Nucleus accumbens (tissue), 56 donors: ENCODE measurements around the gene LAMTOR1.
"Not testable (repeated sequence)": the region's sequence is repeated elsewhere in the genome, so short reads cannot be mapped to it uniquely, and the experiment has no call there.

ENCODE experiments used
- DNase-seq, 56 donors: peaks; one replicate each; lab custom pipeline; 2025; lab: John Stamatoyannopoulos, UW

The LAMTOR1 gene

DNA sequence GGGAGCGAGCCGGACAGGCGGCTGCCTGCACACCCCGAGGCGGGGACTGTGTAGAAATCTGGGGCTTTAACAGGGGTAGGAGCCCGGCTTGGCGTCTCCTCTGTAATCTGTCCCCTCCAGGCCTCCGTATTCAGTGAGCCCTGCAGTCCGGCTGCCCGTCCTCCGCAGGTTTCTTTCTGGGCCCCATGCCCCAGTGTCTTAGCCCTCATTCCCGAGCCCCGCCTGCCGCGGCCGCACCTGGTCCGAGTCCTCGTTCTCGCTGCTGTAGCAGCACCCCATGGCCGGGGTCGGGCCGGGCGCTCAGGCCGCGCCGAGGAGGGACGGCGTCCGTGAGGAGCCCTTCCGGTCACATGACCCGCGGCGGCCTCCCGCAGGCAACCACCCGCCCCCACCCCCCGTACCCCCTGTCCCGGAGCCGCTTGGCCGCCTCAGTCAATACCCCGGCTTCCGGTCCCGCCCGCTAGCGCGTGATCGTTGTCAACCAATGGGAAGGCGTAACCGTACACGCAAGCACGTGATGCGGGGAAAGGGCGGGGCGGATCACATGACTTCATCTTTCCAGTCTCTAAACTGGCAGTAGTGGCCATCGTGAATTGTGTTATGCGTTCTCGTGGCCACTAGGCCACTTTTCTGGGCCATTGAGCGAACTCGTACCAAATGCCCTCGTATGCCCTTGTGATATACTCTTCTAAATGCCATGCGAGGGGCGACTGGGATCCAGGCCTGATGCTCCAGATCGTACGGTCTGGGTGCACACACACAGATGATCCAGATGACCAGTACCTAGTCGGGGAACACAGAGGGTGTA, at the start of gene LAMTOR1:
Gene LAMTOR1, minus strand, starts transcription at position 352 of the 808 bp plus-strand sequence. Its CDS starts 73 bp downstream, at position 279.
- peak; percentile 83 to 99 (median 97) for DNase-seq

DNA sequence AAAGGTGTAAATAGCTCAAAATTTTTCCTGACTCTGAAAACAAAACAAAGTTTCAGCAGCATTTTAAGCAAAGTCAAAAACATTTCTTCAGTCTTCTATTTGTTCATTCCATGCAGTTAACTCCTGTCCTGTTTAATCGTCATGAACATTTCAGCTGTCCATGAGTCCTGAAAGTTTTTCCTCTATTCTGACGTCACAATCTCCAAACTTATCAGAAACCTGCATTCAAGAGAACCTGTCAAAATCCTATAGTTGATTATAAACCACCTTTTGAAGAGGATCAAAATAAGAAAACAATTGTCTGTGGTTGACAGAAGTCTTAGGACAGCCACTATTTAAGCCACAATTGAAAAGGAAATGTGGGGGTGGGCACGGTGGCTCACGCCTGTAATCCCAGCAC, 47.8 kb upstream of the LAMTOR1 start:
- no peak for DNase-seq

DNA sequence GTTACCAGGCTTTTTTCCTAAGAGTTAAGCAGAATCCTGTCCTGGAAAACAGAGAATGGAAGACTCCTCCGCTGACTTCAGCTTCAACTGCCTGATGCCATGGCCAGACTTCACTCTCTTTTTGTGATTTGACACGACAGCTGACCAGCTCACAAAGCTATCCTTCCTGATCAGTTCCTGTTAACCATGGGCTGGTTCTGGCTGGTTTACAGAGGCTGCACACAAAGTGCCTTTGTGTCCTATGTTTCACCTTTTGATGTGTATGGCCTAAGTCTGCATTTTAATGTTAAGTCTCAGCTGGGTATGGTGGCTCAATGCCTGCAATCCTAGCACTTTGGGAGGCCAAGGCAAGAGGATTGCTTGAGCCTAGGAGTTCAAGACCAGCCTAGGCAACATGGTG, 43.5 kb upstream of the LAMTOR1 start:
- DNase-seq = no peak

DNA sequence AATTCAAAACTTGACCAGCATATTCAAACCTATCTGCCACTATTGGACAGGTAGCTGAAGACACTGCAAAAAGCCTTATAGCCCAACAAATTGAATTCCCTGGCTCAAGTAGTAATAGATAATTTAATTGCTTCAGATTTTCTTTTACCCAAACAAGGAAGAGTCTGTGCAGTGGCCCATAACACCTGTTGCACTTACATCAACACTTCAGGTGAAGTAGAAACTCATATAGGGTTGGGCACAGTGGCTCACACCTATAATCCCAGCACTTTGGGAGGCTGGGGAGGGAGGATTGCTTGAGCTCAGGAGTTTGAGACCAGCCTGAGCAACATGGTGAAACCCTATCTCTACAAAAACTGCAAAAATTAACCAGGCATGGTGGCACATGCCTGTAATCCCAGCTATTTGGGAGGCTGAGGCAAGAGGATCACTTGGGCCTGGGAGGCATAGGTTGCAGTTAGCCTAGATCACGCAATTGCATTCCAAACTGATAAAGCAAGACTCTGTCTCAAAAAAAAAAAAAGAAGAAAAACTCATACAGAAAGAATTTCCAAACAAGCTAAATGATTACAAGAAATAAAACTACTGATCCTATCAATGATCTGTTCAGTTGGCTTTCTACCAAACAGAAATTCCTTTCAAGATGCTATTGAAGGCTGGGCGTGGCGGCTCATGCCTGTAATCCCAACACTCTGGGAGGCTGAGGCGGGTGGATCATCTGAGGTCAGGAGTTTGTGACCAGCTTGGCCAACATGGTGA, 41.9 kb upstream of the LAMTOR1 start:
- DNase-seq = no peak

DNA sequence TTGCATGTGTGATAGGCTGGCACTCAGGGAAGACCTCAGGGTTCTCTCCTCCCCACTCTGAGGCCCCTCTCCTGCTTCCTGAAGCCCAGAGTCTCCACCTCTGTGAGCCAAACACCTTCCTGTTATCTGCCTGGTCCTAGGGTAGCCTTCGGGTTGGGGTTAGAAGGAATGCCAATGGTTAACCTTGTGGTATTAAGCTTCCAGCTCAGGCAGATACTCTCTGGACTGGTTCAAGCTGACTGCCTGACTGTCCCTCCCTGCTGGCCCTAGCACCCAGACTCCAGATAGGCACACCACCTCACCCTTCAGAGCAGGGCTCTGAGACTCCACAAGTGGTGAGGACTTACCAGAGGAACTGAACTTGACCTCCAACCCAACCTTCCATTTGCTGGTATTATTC, 39.4 kb upstream of the LAMTOR1 start:
- DNase-seq = not testable (repeated sequence)

DNA sequence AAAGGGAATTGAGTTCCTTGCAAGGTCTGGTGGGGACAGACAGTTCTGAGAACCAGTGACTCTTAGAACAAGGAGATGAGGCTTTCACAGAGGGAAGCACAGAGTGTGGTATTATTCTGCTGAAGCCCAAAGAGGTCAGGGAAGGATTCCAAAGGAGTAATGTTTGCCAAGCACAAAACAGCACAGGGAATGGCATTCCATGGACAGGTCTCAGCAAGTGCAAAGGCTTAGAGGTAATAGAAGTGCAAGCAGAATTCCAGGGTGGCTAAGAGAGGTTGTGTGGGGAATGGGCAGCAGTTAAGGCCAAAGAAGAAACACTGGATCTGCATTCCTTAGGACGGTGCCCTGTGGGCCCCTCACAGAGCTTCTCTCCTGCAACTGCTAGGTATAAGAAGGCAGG, 39.0 kb upstream of the LAMTOR1 start:
- not testable (repeated sequence) for DNase-seq

DNA sequence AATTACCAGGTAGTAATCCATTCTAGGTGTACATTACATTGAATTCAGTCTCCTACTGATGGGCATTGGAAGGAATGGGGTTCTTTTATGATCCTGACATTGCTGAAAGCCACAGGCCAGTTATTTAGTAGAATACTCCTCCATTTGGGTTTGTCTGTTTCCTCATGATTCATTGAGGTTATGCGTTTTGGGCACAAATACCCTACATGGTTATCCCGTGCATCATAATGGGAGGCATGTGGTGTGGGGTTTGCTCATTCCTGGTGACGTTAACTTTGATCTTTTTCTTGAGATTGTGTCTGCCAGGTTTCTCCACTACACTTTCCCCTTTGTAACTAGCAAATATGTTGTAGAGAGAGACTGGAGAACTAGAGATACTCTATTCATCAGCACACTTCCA, 38.0 kb upstream of the LAMTOR1 start:
- no peak for DNase-seq

DNA sequence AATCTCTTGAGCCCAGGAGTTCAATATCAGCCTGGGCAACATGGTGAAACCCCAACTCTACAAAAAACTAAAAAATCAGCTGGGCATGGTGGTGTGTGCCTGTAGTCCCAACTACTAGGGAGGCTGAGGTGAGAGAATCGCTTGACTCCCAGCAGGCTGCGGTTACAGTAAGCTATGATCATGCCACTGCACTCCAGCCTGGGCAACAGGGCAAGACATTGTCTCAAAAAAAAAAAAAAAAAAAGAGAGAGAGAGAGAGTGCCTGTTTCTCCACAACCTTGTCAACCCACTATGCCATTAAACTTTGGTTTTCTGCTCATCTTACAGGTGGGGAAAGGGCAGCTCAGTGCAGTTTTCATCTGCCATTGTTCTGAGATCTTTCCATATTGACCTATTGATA, 37.6 kb upstream of the LAMTOR1 start:
- DNase-seq = no peak

DNA sequence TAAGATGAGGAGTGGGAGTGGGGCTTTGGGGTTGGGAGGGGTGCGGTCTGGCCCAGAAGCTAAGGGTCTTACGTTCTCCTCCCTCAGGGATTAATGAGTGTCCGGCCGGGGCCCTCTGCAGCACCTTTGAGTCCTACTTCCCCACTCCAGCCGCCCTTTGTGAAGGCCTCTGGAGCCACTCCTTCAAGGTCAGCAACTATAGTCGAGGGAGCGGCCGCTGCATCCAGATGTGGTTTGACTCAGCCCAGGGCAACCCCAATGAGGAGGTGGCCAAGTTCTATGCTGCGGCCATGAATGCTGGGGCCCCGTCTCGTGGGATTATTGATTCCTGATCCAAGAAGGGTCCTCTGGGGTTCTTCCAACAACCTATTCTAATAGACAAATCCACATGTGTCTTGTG, 36.4 kb upstream of the LAMTOR1 start:
- DNase-seq = no peak

DNA sequence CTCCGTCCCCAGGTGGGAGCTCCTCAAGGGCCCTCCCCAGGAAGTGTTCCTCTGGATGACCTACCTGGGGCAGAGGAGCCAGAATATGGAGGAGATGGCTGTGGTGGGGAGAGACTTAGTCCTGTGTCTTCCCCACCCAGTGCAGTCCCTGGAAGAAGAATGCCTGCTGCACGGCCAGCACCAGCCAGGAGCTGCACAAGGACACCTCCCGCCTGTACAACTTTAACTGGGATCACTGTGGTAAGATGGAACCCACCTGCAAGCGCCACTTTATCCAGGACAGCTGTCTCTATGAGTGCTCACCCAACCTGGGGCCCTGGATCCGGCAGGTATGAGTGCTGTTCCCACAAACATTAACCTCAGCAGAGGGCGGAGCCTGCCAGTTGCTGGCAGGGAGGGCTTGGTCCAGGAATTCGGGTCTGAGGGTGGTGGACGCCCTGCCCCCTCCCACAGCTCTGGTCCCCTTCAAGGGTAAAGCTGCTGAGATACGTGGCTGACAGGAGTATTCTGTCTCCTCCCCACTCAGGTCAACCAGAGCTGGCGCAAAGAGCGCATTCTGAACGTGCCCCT, 35.8 kb upstream of the LAMTOR1 start:
- no peak for DNase-seq

DNA sequence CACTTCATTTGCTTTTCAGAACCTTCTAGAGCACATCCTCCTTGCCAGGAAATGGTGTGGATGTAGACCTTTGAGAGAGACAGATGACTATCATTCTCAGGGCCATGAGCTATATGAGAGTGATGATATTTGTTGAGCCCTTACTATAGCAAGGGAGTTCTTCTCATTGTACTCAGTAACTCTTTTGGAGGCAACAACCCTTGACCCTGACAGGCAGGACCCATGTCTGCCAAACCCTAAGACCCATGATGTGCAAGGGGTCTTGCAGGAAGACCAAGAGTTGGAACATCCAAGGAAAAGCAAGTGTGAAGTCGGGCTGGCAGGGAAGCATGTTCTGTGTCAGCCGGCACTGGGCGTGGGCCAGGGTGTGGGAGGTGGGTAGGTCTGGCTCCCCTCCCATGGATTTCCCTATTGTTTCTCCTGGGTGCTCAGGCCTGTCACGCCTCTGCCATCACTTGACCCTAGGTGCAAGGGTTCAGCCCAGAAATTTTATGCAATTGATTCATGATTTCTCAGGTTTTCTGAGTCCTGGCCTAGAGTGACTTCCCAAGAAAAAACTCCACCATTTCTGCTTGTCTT, 33.7 kb upstream of the LAMTOR1 start:
- no peak for DNase-seq

DNA sequence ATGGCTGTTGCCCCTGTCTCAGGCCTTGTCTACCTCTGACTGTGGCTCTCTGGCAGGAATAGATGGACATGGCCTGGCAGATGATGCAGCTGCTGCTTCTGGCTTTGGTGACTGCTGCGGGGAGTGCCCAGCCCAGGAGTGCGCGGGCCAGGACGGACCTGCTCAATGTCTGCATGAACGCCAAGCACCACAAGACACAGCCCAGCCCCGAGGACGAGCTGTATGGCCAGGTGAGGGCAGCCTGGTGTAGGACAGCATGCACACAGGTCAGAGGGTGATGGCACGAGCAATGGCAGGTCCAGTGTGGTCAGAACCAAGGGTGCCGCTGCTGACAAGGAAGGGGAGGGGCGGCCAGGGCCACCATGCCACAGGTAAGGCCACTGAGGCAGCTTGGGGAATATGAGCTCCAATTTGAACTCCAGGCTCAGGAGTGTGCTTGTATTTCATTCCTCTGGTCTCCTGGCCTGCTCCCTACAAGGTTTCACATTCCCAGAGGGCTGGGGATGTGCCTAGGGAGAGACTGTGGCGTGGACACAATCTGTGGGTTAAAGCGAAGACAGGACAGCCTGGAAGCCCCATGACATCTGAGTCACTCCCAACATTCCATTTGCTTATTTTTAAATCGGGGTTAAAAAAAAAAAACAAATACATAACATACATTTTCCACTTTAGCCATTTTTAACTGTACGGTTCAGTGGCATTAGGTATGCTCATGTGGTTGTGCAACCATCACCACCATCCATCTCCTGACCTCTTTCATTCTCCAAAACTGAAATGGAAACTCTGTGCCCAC, 33.0 kb upstream of the LAMTOR1 start:
- DNase-seq = no peak

DNA sequence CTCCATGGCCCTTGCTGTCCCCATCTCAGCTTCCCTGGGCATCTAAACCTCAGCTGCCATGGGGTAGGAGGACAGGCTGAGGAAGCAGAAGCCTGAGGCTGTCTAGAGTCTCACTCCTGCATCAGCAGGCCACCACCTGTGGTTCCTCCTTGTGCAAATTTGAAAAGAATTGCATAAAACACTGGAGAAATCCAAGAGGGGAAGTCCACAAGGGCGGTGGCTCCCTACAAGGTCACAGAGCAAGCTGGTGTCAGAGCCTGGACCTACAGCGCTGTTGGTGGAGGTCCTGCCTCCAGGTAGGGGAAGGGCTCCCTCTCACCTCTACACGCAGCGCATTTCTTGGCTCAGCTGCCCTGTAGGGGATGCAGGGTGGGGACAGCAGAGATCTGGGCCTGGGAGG, 32.4 kb upstream of the LAMTOR1 start, which contains the start of gene FOLR3:
Gene FOLR3, plus strand, starts transcription at position 253 of the 400 bp plus-strand sequence. CDS start 228 bp downstream, outside the sequence.
- DNase-seq = not testable (repeated sequence)

DNA sequence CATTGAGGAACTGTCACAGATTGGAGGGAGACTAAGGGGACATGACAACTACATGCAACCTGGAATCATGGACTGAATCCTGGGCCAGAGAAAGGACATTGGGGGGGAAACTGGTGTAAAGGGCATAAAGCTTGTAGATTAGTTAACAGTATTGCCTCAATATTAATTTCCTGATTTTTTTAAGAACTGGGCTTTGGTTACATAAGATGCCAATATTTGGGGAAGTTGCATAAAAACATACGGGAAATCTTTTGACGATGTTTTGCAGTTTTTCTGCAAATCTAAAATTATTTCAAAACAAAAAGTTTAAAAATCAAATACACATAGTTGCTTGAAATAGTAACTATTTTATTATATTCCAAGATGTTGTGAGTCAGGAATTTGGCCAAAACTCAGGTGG, 29.5 kb upstream of the LAMTOR1 start:
- no peak for DNase-seq

DNA sequence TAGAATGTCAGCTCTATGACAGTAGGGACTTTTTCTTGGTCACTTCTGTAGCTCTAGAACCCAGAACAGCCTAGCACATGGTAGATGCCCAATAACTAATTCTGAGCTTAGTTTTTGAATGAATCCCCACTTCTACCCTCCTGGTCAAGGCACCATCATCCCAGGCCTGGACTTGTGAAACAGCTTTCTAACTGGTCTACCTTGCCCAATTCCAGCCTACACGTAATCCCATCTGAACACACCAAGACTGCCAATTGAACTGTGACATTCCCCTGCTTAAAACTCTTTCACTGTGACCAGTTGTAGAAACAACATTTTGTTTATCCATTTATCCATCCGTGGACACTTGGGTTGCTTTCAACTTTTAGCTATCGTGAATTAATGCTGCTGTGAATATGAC, 26.3 kb upstream of the LAMTOR1 start:
- DNase-seq = no peak

DNA sequence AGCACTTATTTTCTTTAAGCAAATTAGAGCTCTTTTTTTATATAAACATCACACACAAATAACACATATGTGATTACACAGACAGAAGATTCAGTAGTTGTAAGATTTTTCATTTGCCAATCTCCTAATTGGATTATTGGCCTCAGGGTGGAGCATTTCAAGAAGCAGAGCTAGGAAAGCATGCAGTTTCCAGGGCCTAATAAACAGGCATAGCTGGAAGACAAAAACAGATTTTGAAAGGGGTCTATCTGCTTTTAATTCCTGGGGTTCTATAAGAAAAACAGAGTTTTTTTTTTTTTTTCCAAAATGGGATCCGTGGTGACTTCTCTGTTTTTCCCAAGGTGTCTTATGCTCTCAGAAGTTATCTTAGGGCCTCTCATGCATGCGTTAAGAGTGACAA, 24.8 kb upstream of the LAMTOR1 start:
- DNase-seq = no peak

DNA sequence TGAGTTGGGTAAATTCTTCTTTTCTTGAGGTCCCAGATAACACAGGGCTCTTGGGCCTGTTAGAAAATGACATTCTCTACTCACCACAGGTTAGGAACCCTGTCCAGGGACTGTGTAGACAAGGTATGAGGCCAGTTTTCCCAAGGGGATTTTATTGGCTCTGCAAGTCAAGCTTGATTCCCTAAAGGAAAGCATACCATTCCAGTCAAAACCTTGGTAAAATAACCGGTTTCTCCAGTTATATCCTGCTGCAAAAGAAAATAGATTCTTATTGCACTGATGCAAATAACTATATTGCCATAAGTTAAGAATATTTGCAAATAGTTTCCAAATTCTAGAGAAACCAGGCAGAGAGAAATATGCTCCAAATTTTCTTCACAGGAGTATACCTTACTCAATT, 22.9 kb upstream of the LAMTOR1 start:
- no peak for DNase-seq

DNA sequence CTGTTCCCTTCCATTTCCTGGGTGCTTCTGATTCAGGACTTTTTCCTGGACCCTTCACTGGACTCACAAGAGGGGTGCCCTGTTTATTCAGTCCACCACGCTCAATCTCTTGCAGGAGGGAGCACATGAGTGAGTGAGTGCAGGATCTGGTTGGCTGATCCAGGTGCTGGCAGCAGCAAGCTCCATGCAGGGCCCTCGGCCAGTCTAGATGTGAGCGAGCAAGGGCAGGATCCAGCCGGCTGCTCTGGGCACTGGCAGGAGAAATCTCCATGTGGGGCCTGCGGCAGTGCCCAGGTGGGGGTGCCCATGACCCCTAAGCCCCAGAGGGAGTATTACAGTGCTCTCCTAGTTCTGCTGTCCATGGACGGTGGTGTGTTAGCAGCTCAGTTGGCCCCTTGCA, 20.9 kb upstream of the LAMTOR1 start:
- DNase-seq = no peak

DNA sequence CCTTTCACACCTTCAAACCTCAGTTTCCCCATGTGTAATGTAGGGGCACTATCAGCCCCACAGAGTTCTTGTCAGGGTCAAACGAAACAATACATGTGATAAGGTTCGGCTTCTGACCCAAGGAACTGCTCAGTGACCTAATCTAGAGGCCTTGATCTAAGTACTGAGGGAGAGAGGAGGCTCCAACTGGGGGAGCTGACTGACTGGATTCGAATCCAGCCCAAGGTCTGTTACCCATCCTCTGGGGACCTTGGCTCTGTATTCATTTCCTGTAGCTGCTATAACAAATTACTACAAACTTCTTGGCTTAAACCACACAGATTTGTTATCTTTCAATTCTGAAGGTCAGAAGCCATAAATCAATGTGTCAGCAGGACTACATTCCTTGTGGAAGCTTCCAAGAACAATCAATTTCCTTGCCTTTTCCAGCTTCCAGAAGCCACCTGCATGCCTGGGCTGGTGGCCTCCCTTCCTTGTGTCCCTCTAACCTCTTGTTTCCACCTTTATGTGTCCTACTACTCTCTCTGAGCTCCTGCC, 20.1 kb upstream of the LAMTOR1 start:
- DNase-seq = no peak

DNA sequence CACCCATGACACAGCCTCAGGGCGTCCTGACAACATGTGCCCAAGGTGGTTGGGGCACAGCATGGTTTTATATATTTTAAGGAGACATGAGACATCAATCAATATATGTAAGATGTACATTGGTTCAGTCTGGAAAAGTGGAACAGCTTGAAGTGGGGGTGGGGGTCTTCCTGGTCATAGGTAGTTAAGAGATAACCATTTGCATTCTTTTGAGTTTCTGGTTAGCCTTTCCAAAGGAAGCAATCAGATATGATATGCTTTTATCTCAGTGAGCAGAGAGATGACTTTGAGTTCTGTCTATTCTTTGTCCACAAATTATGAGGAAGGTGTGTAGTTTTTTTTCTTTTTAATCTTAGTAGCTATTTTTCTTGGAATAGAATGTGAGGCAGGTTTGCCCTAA, 19.5 kb upstream of the LAMTOR1 start:
- DNase-seq = no peak
